GM12878 (cell line): ENCODE data around the gene METTL27. TPM values are rescaled to one million over a fixed set of nuclear protein-coding genes. Genes with fewer than 3 reads are reported as not detected.

Experiments used
- ATAC-seq: fragments of 200-7000 bp; cut with Tn5 transposase; 3 replicates; pipeline ENCODE4 v1.9.1; 2020; ENCODE audit warnings: mild to moderate bottlenecking, moderate library complexity
- BruUV-seq: library from RNA; stranded (reverse); fragments of 400-500 nt; replicated peaks from 2 replicates; lab custom pipeline; 2021; lab: Mats Ljungman, UMichigan
- CTCF ChIA-PET: fragments of 300-600 bp; sonication (Branson Sonifier 250); formaldehyde crosslinking; extraction: SDS; loops from one replicate; lab custom pipeline; 2021; ENCODE audit warnings: inconsistent platforms; lab: Yijun Ruan, JAX
- POLR2A ChIA-PET: fragments of 350-600 bp; formaldehyde crosslinking; extraction: SDS; loops from one replicate; lab custom pipeline; 2021; ENCODE audit warnings: inconsistent platforms; lab: Charles Lee
- RAD21 ChIA-PET: fragments of 300-600 bp; sonication (Branson Sonifier 250); formaldehyde crosslinking; loops from one replicate; lab custom pipeline; 2023; ENCODE audit warnings: antibody characterized with exemption; ENCODE audit not compliant: unreplicated experiment; lab: Charles Lee
- SMC1A ChIA-PET: fragments of 300-600 bp; sonication (Branson Sonifier 250); formaldehyde crosslinking; loops from one replicate; lab custom pipeline; 2023; ENCODE audit not compliant: unreplicated experiment, uncharacterized antibody; lab: Charles Lee
- DNase-seq: peaks from one replicate; pipeline ENCODE4 v3.0.0-alpha.2; 2011; ENCODE audit warnings: low read depth, low spot score
- FAIRE-seq: peaks from 3 replicates; lab custom pipeline; 2011; peaks lifted over from hg19 to GRCh38; lab: Jason Lieb, UNC
- H2AFZ ChIP-seq: 2 replicates; pipeline ENCODE4 v1.6.0; 2011; ENCODE audit warnings: low read depth, low read length, control low read depth; ENCODE audit not compliant: control insufficient read depth
- H3K27ac ChIP-seq: 2 replicates; pipeline ENCODE4 v1.5.1; 2011; ENCODE audit warnings: control low read depth; ENCODE audit not compliant: control insufficient read depth, insufficient read depth
- H3K27me3 ChIP-seq, 2 experiments: replicated peaks in 1 of 2; 2 replicates each; pipeline versions ENCODE4 v1.6.0 to v1.6.1; 2011; ENCODE audit warnings: low read length in 1 of 2; ENCODE audit not compliant: control insufficient read depth in 2 of 2, insufficient read depth in 2 of 2
- H3K36me3 ChIP-seq, 2 experiments: 2 replicates each; pipeline ENCODE4 v1.5.1; 2011; ENCODE audit warnings: low read length in 1 of 2; ENCODE audit not compliant: control insufficient read depth in 2 of 2, insufficient read depth in 2 of 2
- H3K4me1 ChIP-seq: 2 replicates; pipeline ENCODE4 v1.6.1; 2011; ENCODE audit warnings: mild to moderate bottlenecking, low read length, moderate library complexity, mixed read lengths; ENCODE audit not compliant: control insufficient read depth, insufficient read depth
- H3K4me2 ChIP-seq: 2 replicates; pipeline ENCODE4 v1.6.0; 2011; ENCODE audit warnings: control low read depth; ENCODE audit not compliant: control insufficient read depth, insufficient read depth
- H3K4me3 ChIP-seq: fragments of 200-600 bp; sonication (generic); 2 replicates; pipeline ENCODE4 v1.5.1; 2016
- H3K79me2 ChIP-seq: 2 replicates; pipeline ENCODE4 v1.6.0; 2011; ENCODE audit warnings: low read length; ENCODE audit not compliant: control insufficient read depth, insufficient read depth
- H3K9ac ChIP-seq: 2 replicates; pipeline ENCODE4 v1.8.0; 2011; ENCODE audit warnings: low read length, control low read depth, mixed read lengths; ENCODE audit not compliant: control insufficient read depth, insufficient read depth
- H3K9me3 ChIP-seq: replicated peaks from 3 replicates; pipeline ENCODE4 v1.5.1; 2011; ENCODE audit warnings: mild to moderate bottlenecking, low read length; ENCODE audit not compliant: control insufficient read depth, insufficient read depth
- H4K20me1 ChIP-seq: 2 replicates; pipeline ENCODE4 v1.6.0; 2011; ENCODE audit not compliant: control insufficient read depth, insufficient read depth
- GATAD2B ChIP-seq: fragments of 450-650 bp; conservative IDR thresholded peaks from 2 replicates; pipeline ENCODE4 v1.6.1; 2017; ENCODE audit warnings: low read depth, mild to moderate bottlenecking, moderate library complexity
- KDM1A ChIP-seq: fragments of 200-600 bp; sonication (generic); IDR thresholded peaks from 2 replicates; pipeline ENCODE4 v1.6.1; 2016; ENCODE audit warnings: borderline replicate concordance
- KLF5 ChIP-seq: fragments of 450-650 bp; IDR thresholded peaks from 2 replicates; pipeline ENCODE4 v1.6.1; 2014; ENCODE audit warnings: mild to moderate bottlenecking; ENCODE audit not compliant: partially characterized antibody
- MEF2A ChIP-seq: IDR thresholded peaks from 2 replicates; pipeline ENCODE4 v1.6.1; 2011; ENCODE audit warnings: low read depth, mild to moderate bottlenecking, low read length, moderate library complexity; ENCODE audit not compliant: insufficient read depth
- ZBED1 ChIP-seq: IDR thresholded peaks from 2 replicates; pipeline ENCODE4 v1.6.1; 2016; ENCODE audit warnings: borderline replicate concordance
- WGBS: methylation state at CpG from one replicate; pipeline ENCODE4 v1.1.6; 2016; ENCODE audit warnings: low lambda C conversion rate; ENCODE audit not compliant: insufficient replicate concordance, insufficient coverage; ENCODE audit errors: missing lambda C conversion rate; 5-methylcytosine and 5-hydroxymethylcytosine counted together
- in situ Hi-C: fragments of 300-500 bp; cut with MboI; formaldehyde crosslinking; loops from 9 replicates; pipeline ENCODE4 v1.14.3; 2018; ENCODE audit warnings: mixed read lengths
- intact Hi-C: fragments of 100-400 bp; cut with micrococcal nuclease; formaldehyde crosslinking; loops from one replicate; pipeline ENCODE4 v1.14.2; 2022; ENCODE audit not compliant: unreplicated experiment
- polyA plus RNA-seq, 11 experiments: library from polyadenylated mRNA; depleted of rRNA in 4 of 11; unstranded in 6 of 11; stranded (reverse) in 5 of 11; fragments of >200 nt; fragmentation: Nextera tagmentation in 4 of 11; fragmentation: Illumina TruSeq in 1 of 11; extraction: Ambion mirVana in 4 of 11; extraction: Trizol in 1 of 11; gene quantifications; 1 replicate in 1 of 11; 2 replicates in 10 of 11; pipeline versions ENCODE4 v1.2.1 to v1.2.3, GENCODE V29; 2011 to 2016; ENCODE audit warnings: inconsistent platforms in 2 of 11, missing spikeins in 2 of 11, low read depth in 1 of 11
- total RNA-seq, 4 experiments: library from RNA; depleted of rRNA in 3 of 4; stranded (reverse); fragments of >200 nt in 3 of 4; fragmentation: Illumina TruSeq in 1 of 4; extraction: Trizol in 1 of 4; gene quantifications; 2 replicates each; pipeline versions ENCODE4 v1.2.1 to v1.2.3, GENCODE V29; 2013 to 2021
- TF ChIP-seq, protein P1 (sequence below): fragments of 450-650 bp; IDR thresholded peaks from 2 replicates; pipeline ENCODE4 v1.6.1; 2016; ENCODE audit warnings: mild to moderate bottlenecking, moderate library complexity, borderline replicate concordance

METTL27 gene
- total and polyA plus RNA-seq, 10 of the 15 experiments (the other 5 are each of a cell fraction or from before 2014, with no cell fraction given), result 0.10 to 3.4 (median 0.68) TPM

- in situ Hi-C loops, result loop anchor here (5.0 kb wide), 1 partner anchor 250 kb away; no protein-coding TSS in a partner anchor
- no peak overlapping the region for H3K27ac ChIP-seq
Observed at GRCh38 chr7:73856941-73857340, 14.6 kb upstream of the METTL27 start.

More at GRCh38 chr7:73856941-73857340, 14.6 kb upstream of the METTL27 start:
- Histone ChIP-seq H3K4me2 (no peak overlapping the region), H3K27me3 (0 out of 4 replicates have a peak, but pooled peaks cover 0 to 2% of the 10 kb centered on the region in 2 experiments), H3K9ac (no peak overlapping the region), H2AFZ (no peak overlapping the region), H3K4me3 (no peak overlapping the region), H3K79me2 (no peaks in the 10 kb centered on the region), H4K20me1 (no peaks in the 10 kb centered on the region), H3K36me3 (no peaks in the 10 kb centered on the region), H3K9me3 (no peaks in the 10 kb centered on the region), H3K4me1 (peaks cover 5% of the 10 kb centered on the region)
- FAIRE-seq (no peak), DNase-seq (no peak), ATAC-seq (no peak)
- RAD21 ChIA-PET, result interaction anchor here (0.5 to 1.4 kb wide), 3 partner anchors 10 to 848 kb away, joined by 3 read pairs; no protein-coding TSS in a partner anchor
- no TSS peak for BruUV-seq
- POLR2A ChIA-PET, result no interaction called here
- TF ChIP-seq, protein P1, sequence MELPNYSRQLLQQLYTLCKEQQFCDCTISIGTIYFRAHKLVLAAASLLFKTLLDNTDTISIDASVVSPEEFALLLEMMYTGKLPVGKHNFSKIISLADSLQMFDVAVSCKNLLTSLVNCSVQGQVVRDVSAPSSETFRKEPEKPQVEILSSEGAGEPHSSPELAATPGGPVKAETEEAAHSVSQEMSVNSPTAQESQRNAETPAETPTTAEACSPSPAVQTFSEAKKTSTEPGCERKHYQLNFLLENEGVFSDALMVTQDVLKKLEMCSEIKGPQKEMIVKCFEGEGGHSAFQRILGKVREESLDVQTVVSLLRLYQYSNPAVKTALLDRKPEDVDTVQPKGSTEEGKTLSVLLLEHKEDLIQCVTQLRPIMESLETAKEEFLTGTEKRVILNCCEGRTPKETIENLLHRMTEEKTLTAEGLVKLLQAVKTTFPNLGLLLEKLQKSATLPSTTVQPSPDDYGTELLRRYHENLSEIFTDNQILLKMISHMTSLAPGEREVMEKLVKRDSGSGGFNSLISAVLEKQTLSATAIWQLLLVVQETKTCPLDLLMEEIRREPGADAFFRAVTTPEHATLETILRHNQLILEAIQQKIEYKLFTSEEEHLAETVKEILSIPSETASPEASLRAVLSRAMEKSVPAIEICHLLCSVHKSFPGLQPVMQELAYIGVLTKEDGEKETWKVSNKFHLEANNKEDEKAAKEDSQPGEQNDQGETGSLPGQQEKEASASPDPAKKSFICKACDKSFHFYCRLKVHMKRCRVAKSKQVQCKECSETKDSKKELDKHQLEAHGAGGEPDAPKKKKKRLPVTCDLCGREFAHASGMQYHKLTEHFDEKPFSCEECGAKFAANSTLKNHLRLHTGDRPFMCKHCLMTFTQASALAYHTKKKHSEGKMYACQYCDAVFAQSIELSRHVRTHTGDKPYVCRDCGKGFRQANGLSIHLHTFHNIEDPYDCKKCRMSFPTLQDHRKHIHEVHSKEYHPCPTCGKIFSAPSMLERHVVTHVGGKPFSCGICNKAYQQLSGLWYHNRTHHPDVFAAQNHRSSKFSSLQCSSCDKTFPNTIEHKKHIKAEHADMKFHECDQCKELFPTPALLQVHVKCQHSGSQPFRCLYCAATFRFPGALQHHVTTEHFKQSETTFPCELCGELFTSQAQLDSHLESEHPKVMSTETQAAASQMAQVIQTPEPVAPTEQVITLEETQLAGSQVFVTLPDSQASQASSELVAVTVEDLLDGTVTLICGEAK, result no peak
- TF ChIP-seq KDM1A (no peak), KLF5 (no peak), MEF2A (no peak), GATAD2B (no peak), ZBED1 (no peak)
- intact Hi-C loops, result loop anchor here (5.0 kb wide), 1 partner anchor 250 kb away; no protein-coding TSS in a partner anchor
- WGBS, result 0% methylated on average over 3 of the region's 3 CpGs
- CTCF ChIA-PET, result interaction anchor here (0.9 to 1.8 kb wide), 8 partner anchors 12 to 338 kb away, joined by 3 to 7 read pairs (median 3); no protein-coding TSS in a partner anchor
- SMC1A ChIA-PET, result interaction anchor here (1.6 kb wide), 1 partner anchor 45 kb away, joined by 3 read pairs; no protein-coding TSS in a partner anchor
